Retinal pigment epithelial cell (primary cell): ENCODE data around the gene MYF5.

Source experiments
- DNase-seq: peaks from one replicate; pipeline ENCODE4 v3.0.0-alpha.2; 2010; ENCODE audit warnings: low read depth
- H3K4me3 ChIP-seq: 2 replicates; pipeline ENCODE4 v1.5.1; 2011; ENCODE audit warnings: mild to moderate bottlenecking, low read length, control low read depth, moderate library complexity
- CTCF ChIP-seq: conservative IDR thresholded peaks from 2 replicates; pipeline ENCODE4 v1.5.1; 2011; ENCODE audit warnings: low read depth, low read length, control low read depth, inconsistent platforms

MYF5 gene

GRCh38 chr12:80698847-80699542 lies 17.7 kb upstream of the MYF5 start:
- DNase-seq = no peak
- H3K4me3 ChIP-seq = no peak overlapping the region
- TF ChIP-seq CTCF = no peak

DNA sequence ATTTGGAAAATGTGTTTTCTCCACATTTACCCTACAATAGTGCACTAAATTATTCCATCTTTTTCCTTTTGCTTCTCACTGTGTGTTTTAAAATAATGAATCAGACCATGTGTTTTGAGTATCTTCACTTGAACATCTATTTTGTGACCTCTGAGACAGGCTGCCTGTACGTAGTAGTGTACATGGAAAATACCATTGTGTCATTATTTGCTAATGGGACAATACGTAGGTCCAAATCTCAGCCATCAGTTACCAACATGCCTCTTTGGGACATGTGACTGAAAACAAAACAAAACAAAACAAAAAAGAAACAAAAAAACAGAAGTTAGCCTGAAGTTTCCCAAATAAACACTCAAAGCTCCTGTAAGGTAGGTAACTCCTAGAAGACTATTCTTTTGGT lies 16.4 kb upstream of the MYF5 start:
- DNase-seq = no peak
- no peak overlapping the region for H3K4me3 ChIP-seq

GRCh38 chr12:80701388-80701787 lies 15.3 kb upstream of the MYF5 start:
- no peak for TF ChIP-seq CTCF
- H3K4me3 ChIP-seq = no peak overlapping the region
- no peak for DNase-seq

More for the DNA sequence above, 16.4 kb upstream of the MYF5 start:
- TF ChIP-seq CTCF = no peak

DNA sequence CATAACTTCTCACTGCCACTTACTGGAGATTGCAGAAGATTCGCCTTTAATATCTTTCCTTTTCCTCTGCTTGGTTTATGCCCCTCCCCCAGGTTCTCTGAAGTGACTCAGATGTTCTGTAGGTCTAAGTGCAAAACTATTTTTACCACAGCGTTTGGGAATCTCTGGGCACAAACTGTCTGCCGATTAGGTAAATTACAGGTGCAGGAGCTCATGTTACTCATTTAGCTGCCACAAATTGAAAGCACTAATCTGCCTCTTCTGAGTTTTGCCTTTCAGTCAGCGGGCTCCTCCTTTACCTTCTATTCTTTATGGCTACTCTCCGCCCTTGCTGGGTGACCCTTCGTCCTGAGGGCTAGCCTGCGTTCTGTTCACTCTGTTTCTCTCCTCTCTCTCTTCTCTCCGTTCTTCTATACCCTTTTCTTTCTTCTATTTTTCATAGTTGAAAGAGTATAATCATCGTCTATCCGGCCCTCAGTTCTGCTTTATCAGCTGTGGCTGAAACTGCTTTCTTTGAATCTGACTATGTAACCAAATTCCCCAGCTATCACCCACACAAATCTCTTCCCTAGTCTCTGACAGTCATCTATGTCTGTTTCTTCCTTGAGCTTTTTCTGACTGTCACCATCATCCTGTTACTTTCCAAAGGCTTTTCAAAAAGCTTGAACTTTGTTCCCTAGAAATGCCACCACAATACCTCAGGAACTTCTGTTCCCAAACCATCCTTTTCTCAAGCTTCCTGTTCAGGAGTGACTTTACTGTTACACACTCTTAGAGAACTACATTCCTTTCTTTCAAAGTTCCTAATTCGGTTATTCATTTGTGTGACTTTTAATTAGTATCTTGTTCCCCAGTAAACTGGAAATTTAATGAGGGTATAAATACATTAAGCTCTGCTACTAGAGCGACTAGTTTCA lies 13.6 kb upstream of the MYF5 start:
- DNase-seq = no peak
- no peak overlapping the region for H3K4me3 ChIP-seq
- TF ChIP-seq CTCF = no peak

- TF ChIP-seq CTCF = no peak
- DNase-seq = no peak
- no peak overlapping the region for H3K4me3 ChIP-seq
These were observed 12.3 kb upstream of the MYF5 start for GRCh38 chr12:80704420-80704819.

GRCh38 chr12:80707126-80707829 lies 9.4 kb upstream of the MYF5 start, which contains the start of gene MYF6:
MYF6 (plus strand) TSS chr12:80707634; CDS start chr12:80707720, 86 bp downstream.
- DNase-seq = no peak
- H3K4me3 ChIP-seq = peak within 1 kb of the TSS; percentile 40
- no peak for TF ChIP-seq CTCF
